GM19023 (cell line): Measurements from ENCODE around the gene HACD1.
"Not testable (repeated sequence)": the region's sequence is repeated elsewhere in the genome, so short reads cannot be mapped to it uniquely, and the experiment has no call there.

ENCODE experiments used
- ATAC-seq: cut with Tn5 transposase; IDR thresholded peaks from one replicate; pipeline ENCODE4 v1.9.1; 2021; ENCODE audit warnings: mild to moderate bottlenecking, moderate library complexity; ENCODE audit not compliant: unreplicated experiment

HACD1 gene

GRCh38 chr10:17587321-17587720 is 29.9 kb downstream of the HACD1 start:
- ATAC-seq: not testable (repeated sequence)

- peak; percentile 64 for ATAC-seq
Observed at GRCh38 chr10:17586821-17587234, 30.3 kb downstream of the HACD1 start.

- ATAC-seq: peak; percentile 76
Observed at GRCh38 chr10:17585016-17585415, 32.2 kb downstream of the HACD1 start.

GRCh38 chr10:17580885-17581284 is 36.3 kb downstream of the HACD1 start:
- ATAC-seq: no peak

- no peak for ATAC-seq
Observed at GRCh38 chr10:17578603-17579002, 38.6 kb downstream of the HACD1 start.

GRCh38 chr10:17576768-17577167 is 40.4 kb downstream of the HACD1 start:
- no peak for ATAC-seq

- ATAC-seq: no peak
Observed at GRCh38 chr10:17564911-17565310, 52.3 kb downstream of the HACD1 start.

- no peak for ATAC-seq
Observed at GRCh38 chr10:17563452-17563851, 53.7 kb downstream of the HACD1 start.

- no peak for ATAC-seq
Observed at GRCh38 chr10:17562614-17563013, 54.6 kb downstream of the HACD1 start.

- no peak for ATAC-seq
Observed at GRCh38 chr10:17561111-17561510, 56.1 kb downstream of the HACD1 start.

GRCh38 chr10:17557459-17557858 is 59.7 kb downstream of the HACD1 start:
- no peak for ATAC-seq

GRCh38 chr10:17548770-17549169 is 68.4 kb downstream of the HACD1 start:
- no peak for ATAC-seq

- ATAC-seq: no peak
Observed at GRCh38 chr10:17548162-17548561, 69.0 kb downstream of the HACD1 start.

- ATAC-seq: no peak
Observed at GRCh38 chr10:17547060-17547459, 70.1 kb downstream of the HACD1 start.

GRCh38 chr10:17544465-17544864 is 72.7 kb downstream of the HACD1 start:
- no peak for ATAC-seq
